Progenitor cell of endocrine pancreas (in vitro differentiated cells): ENCODE results near the gene RAB18. TPM values are rescaled to one million over a fixed set of nuclear protein-coding genes. Genes with fewer than 3 reads are reported as not detected.

Experiments used
- DNase-seq: peaks from one replicate; pipeline ENCODE4 v3.0.0; 2021; ENCODE audit warnings: low spot score; ENCODE audit not compliant: unreplicated experiment
- H3K27ac Mint-ChIP-seq: 2 replicates; pipeline ENCODE4 v1.8.0; 2021; ENCODE audit warnings: mild to moderate bottlenecking, moderate library complexity, mixed read lengths
- H3K27me3 Mint-ChIP-seq: 2 replicates; pipeline ENCODE4 v1.8.0; 2021; ENCODE audit warnings: mixed read lengths
- H3K36me3 Mint-ChIP-seq: 2 replicates; pipeline ENCODE4 v1.8.0; 2022; ENCODE audit warnings: mixed read lengths; ENCODE audit not compliant: insufficient read depth
- H3K4me1 Mint-ChIP-seq: 2 replicates; pipeline ENCODE4 v1.8.0; 2021; ENCODE audit warnings: low read depth, mixed read lengths
- H3K4me3 Mint-ChIP-seq: 2 replicates; pipeline ENCODE4 v1.8.0; 2021; ENCODE audit warnings: low read depth, mild to moderate bottlenecking, moderate library complexity, mixed read lengths
- H3K9me3 Mint-ChIP-seq: 2 replicates; pipeline ENCODE4 v1.8.0; 2021; ENCODE audit warnings: low read depth, mixed read lengths
- CTCF ChIP-seq: fragments of 200-600 bp; sonication (generic); IDR thresholded peaks from one replicate; pipeline ENCODE4 v1.5.0; 2021; ENCODE audit warnings: antibody characterized with exemption, mild to moderate bottlenecking; ENCODE audit not compliant: unreplicated experiment
- total RNA-seq: library from RNA; stranded (reverse); gene quantifications from 2 replicates; pipeline ENCODE4 v1.2.1, GENCODE V29; 2021

RAB18 gene
- total RNA-seq, 1 donor from 2014 or later, result 81.0 TPM

GRCh38 chr10:27514243-27514642, 10.1 kb downstream of the RAB18 start:
- no peak for TF ChIP-seq CTCF
- no peaks in the 10 kb centered on the region for H3K27me3 Mint-ChIP-seq
- no peak overlapping the region for H3K4me3 Mint-ChIP-seq
- DNase-seq, result no peak
- H3K9me3 Mint-ChIP-seq, result no peaks in the 10 kb centered on the region
- peaks cover 1% of the 10 kb centered on the region for H3K4me1 Mint-ChIP-seq
- peaks cover 30% of the 10 kb centered on the region for H3K36me3 Mint-ChIP-seq
- peak overlapping the region; percentile 16 for H3K27ac Mint-ChIP-seq

DNA sequence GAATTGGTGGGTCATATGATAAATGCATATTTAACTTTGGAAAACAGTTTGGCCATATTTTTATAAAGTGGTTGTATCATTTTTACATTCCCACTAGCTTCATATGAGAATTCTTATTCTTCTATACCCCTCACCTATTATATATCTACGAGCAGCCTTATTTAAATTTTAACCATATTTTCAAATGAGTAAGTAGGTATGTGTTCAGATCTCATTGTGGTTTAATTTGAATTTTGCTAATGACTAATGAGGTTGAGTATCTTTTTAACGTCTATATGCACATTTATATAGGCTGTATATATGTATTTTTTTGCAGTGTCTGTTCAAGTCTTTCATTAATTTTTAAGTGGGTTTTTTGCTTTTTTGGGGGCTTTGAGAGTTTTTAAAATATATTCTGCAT, 14.2 kb downstream of the RAB18 start:
- Mint-ChIP-seq H3K9me3 (no peaks in the 10 kb centered on the region), H3K27me3 (no peaks in the 10 kb centered on the region), H3K4me1 (peaks cover 5% of the 10 kb centered on the region), H3K4me3 (no peak overlapping the region), H3K36me3 (peaks cover 16% of the 10 kb centered on the region), H3K27ac (no peak overlapping the region)
- no peak for TF ChIP-seq CTCF
- no peak for DNase-seq

DNA sequence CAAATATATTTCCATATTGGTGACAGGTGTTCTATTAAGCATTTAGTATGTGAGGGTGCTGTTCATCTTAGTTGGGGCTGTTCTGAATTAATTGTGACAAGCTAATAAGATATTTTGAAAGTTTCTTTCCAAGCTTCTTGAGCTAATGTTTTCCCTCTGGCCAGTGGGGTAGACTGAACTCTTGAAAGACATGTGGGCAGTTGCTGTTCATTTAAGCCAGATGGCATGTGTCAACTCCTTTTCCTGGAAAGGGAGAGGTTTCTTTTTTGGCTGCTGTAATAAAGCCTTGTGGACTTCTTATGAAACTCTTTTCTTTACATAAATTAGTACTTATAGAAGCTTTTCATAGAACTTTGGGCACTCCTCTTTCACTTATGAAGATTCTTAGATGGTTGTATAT, 21.7 kb downstream of the RAB18 start:
- Mint-ChIP-seq H3K27me3 (no peaks in the 10 kb centered on the region), H3K27ac (no peak overlapping the region), H3K36me3 (peaks cover 4% of the 10 kb centered on the region), H3K9me3 (no peaks in the 10 kb centered on the region), H3K4me1 (peaks cover 14% of the 10 kb centered on the region), H3K4me3 (no peak overlapping the region)
- DNase-seq, result no peak
- TF ChIP-seq CTCF, result no peak

GRCh38 chr10:27526242-27526641, 22.1 kb downstream of the RAB18 start:
- Mint-ChIP-seq H3K4me3 (no peak overlapping the region), H3K9me3 (no peaks in the 10 kb centered on the region), H3K27ac (no peak overlapping the region), H3K4me1 (peaks cover 14% of the 10 kb centered on the region), H3K36me3 (peaks cover 4% of the 10 kb centered on the region), H3K27me3 (no peaks in the 10 kb centered on the region)
- no peak for TF ChIP-seq CTCF
- DNase-seq, result no peak

GRCh38 chr10:27527666-27528295, 23.7 kb downstream of the RAB18 start:
- Mint-ChIP-seq H3K4me1 (peaks cover 11% of the 10 kb centered on the region), H3K36me3 (peaks cover 4% of the 10 kb centered on the region), H3K27ac (no peak overlapping the region), H3K27me3 (no peaks in the 10 kb centered on the region), H3K4me3 (no peak overlapping the region), H3K9me3 (no peaks in the 10 kb centered on the region)
- DNase-seq, result no peak
- no peak for TF ChIP-seq CTCF
